ENCODE results near the gene GPR158.

- no peak for TF ChIP-seq CTCF (conservative IDR thresholded peaks at IDR 0.05; ENCODE audit: low read length)
- TF ChIP-seq EZH2phosphoT487 (IDR thresholded peaks at IDR 0.05; ENCODE audit: borderline replicate concordance, low read depth, low read length), result no peak
Measured at GRCh38 chr10:25198151-25198550, 23.4 kb downstream of the GPR158 start.

Measured in OCI-LY7 (cell line).